A673 (cell line): ENCODE measurements around the gene RNF10.
"Not testable (repeated sequence)": the region's sequence is repeated elsewhere in the genome, so short reads cannot be mapped to it uniquely, and the experiment has no call there.

Source experiments
- EZH2 ChIP-seq: fragments of 200-600 bp; sonication (generic); IDR thresholded peaks from 2 replicates; pipeline ENCODE4 v1.6.1; 2017; ENCODE audit warnings: borderline replicate concordance, low read depth, mild to moderate bottlenecking, mixed read lengths, antibody characterized with exemption, low read length; ENCODE audit not compliant: poor library complexity, severe bottlenecking
- TF ChIP-seq, protein P1 (sequence below): fragments of 300-800, 200-600 bp; sonication (generic); conservative IDR thresholded peaks from 2 replicates; pipeline ENCODE4 v1.5.1; 2017; ENCODE audit warnings: low read depth, mild to moderate bottlenecking, antibody characterized with exemption, low read length, moderate library complexity, mixed read lengths

DNA sequence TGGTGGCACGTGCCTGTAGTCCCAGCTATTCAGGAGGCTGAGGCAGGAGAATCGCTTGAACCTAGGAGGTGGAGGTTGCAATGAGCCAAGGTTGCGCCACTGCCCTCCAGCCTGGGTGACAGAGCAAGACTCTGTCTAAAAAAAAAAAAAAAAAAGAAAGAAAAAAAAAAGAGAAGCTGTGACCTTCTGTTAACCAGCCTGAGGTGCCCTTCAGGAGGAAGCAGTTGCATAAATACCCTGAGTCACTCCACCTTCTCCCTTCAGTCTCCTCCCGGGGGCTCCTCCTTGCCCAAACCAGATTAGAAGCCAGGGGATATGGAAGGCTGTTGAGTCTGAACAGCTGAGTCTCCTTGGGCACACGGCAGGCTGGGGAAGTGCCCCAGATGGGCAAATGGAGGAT is 68.3 kb downstream of the RNF10 start:
- TF ChIP-seq, protein P1, sequence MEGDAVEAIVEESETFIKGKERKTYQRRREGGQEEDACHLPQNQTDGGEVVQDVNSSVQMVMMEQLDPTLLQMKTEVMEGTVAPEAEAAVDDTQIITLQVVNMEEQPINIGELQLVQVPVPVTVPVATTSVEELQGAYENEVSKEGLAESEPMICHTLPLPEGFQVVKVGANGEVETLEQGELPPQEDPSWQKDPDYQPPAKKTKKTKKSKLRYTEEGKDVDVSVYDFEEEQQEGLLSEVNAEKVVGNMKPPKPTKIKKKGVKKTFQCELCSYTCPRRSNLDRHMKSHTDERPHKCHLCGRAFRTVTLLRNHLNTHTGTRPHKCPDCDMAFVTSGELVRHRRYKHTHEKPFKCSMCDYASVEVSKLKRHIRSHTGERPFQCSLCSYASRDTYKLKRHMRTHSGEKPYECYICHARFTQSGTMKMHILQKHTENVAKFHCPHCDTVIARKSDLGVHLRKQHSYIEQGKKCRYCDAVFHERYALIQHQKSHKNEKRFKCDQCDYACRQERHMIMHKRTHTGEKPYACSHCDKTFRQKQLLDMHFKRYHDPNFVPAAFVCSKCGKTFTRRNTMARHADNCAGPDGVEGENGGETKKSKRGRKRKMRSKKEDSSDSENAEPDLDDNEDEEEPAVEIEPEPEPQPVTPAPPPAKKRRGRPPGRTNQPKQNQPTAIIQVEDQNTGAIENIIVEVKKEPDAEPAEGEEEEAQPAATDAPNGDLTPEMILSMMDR = not testable (repeated sequence)
- not testable (repeated sequence) for TF ChIP-seq EZH2
